ENCODE data around the gene PLEKHA1. TPM values are rescaled to one million over a fixed set of nuclear protein-coding genes. Genes with fewer than 3 reads are reported as not detected.

Gene PLEKHA1
- total and polyA plus RNA-seq, 2 of the 4 experiments (the other 2 are of a cell fraction) = 7.2 to 9.5 TPM

- in situ Hi-C loops (cut with MboI; ENCODE audit: low sequenced_read_pairs) = no loop called here
- no peak overlapping the region for H2AFZ ChIP-seq (replicated peaks; ENCODE audit: low read length, poor library complexity)
- no peak overlapping the region for H2AK5ac ChIP-seq (ENCODE audit: low read depth, low read length)
- H3K4me3 ChIP-seq (ENCODE audit: insufficient read depth, low read depth, low read length) = no peak overlapping the region
- no peak overlapping the region for H2AK9ac ChIP-seq (replicated peaks; ENCODE audit: low read depth, low read length, poor library complexity)
- intact Hi-C loops (cut with micrococcal nuclease) = no loop called here
- H3K9me3 ChIP-seq (ENCODE audit: control insufficient read depth, insufficient read depth, low read length) = no peaks in the 10 kb centered on the region
- H2BK15ac ChIP-seq (ENCODE audit: low read depth, low read length) = no peak overlapping the region
- peaks cover 4 to 7% of the 10 kb centered on the region in 2 experiments; a peak in 2 of 4 replicates for H3K79me1 ChIP-seq (ENCODE audit: low read depth in 1 of 2, low read length in 2 of 2)
- dilution Hi-C loops (cut with HindIII; ENCODE audit: low sequenced_read_pairs, unreplicated experiment) = no loop called here
- CTCF ChIA-PET = no interaction called here
- ATAC-seq (ENCODE audit: low read depth) = no peak
- H3K36me3 ChIP-seq (ENCODE audit: control insufficient read depth, insufficient read depth, low read length) = no peaks in the 10 kb centered on the region
- H2BK120ac ChIP-seq (ENCODE audit: low read depth, low read length) = no peak overlapping the region
- H3K4ac ChIP-seq (ENCODE audit: low read depth, low read length) = no peak overlapping the region
- H3K27ac ChIP-seq (ENCODE audit: insufficient read depth, low read length) = no peak overlapping the region
- no peak overlapping the region for H3K56ac ChIP-seq (ENCODE audit: extremely low read depth, insufficient read depth, low read length)
- DNase-seq = no peak
- H2BK20ac ChIP-seq (ENCODE audit: low read depth, low read length) = no peak overlapping the region
- no peak overlapping the region for H3K4me2 ChIP-seq (ENCODE audit: low read depth, low read length)
- POLR2A ChIA-PET (ENCODE audit: unreplicated experiment) = no interaction called here
- TF ChIP-seq SMC3 (IDR thresholded peaks at IDR 0.05; ENCODE audit: low read depth, low read length) = no peak
- TF ChIP-seq BHLHE40 (IDR thresholded peaks at IDR 0.05; ENCODE audit: low read depth, low read length) = no peak
- TF ChIP-seq USF2 (IDR thresholded peaks at IDR 0.05; ENCODE audit: low read depth, low read length) = no peak
- TF ChIP-seq RCOR1 (IDR thresholded peaks at IDR 0.05; ENCODE audit: insufficient replicate concordance, low read length) = no peak
- no peak for TF ChIP-seq ELK1 (IDR thresholded peaks at IDR 0.05; ENCODE audit: borderline replicate concordance, low read depth, low read length)
- no peak for TF ChIP-seq MAZ (IDR thresholded peaks at IDR 0.05; ENCODE audit: borderline replicate concordance, low read depth, low read length)
- TF ChIP-seq RFX5 (IDR thresholded peaks at IDR 0.05; ENCODE audit: low read depth, low read length) = no peak
- no peak for TF ChIP-seq RAD21 (IDR thresholded peaks at IDR 0.05; ENCODE audit: low read length)
- TF ChIP-seq CEBPB (IDR thresholded peaks at IDR 0.05; ENCODE audit: low read depth, low read length) = no peak
- TF ChIP-seq CTCF (conservative IDR thresholded peaks at IDR 0.05; ENCODE audit: low read depth, low read length) = no peak
- no peak for TF ChIP-seq POLR2A (IDR thresholded peaks at IDR 0.05; ENCODE audit: low read depth, low read length)
- no peak for TF ChIP-seq NFE2L2 (IDR thresholded peaks at IDR 0.05; ENCODE audit: low read depth, low read length)
- H3K23ac ChIP-seq (ENCODE audit: low read depth, low read length) = no peak overlapping the region
- no peak overlapping the region for H4K91ac ChIP-seq (ENCODE audit: insufficient read depth, low read depth, low read length)
- H4K5ac ChIP-seq (ENCODE audit: low read depth, low read length) = no peak overlapping the region
- no TSS peak for BruUV-seq (replicated peaks)
- peaks cover 9% of the 10 kb centered on the region for H3K4me1 ChIP-seq (ENCODE audit: control insufficient read depth, insufficient read depth, low read length)
- H3K9ac ChIP-seq (ENCODE audit: low read depth, low read length) = no peak overlapping the region
- no peak overlapping the region for H3K18ac ChIP-seq (ENCODE audit: low read depth, low read length)
- no peak overlapping the region for H2BK5ac ChIP-seq (ENCODE audit: low read depth, low read length, poor library complexity, severe bottlenecking)
- no peaks in the 10 kb centered on the region for H3K9me1 ChIP-seq (ENCODE audit: insufficient read depth, low read length)
- H4K8ac ChIP-seq (ENCODE audit: low read depth in 2 of 2, low read length in 2 of 2) = no peak overlapping the region
- no peaks in the 10 kb centered on the region; the same call in 1 of the 2 replicates for H4K20me1 ChIP-seq (ENCODE audit: insufficient read depth, low read length)
- no peak overlapping the region for H3K14ac ChIP-seq (replicated peaks; ENCODE audit: low read depth, low read length)
- H3K27me3 ChIP-seq (ENCODE audit: control insufficient read depth, insufficient read depth, low read length) = no peaks in the 10 kb centered on the region
- 71% methylated on average over 1 of the region's 6 CpGs; no CpG with 5 or more reads in 1 of the 2 experiments for WGBS, 2 experiments (ENCODE audit: extremely low coverage in 2 of 2, insufficient read length in 1 of 2)
Measured at GRCh38 chr10:122481296-122482056, 107.0 kb downstream of the PLEKHA1 start.
